ENCODE results near the gene SPEM3.

SPEM3 gene

GRCh38 chr17:7415784-7416183 is 12.9 kb upstream of the SPEM3 start:
- no peak for DNase-seq (ENCODE audit: low spot score)
- no peak for TF ChIP-seq CTCF (IDR thresholded peaks at IDR 0.05)
- H3K4me3 ChIP-seq, result no peak overlapping the region
- no peak overlapping the region for H3K27ac ChIP-seq

GRCh38 chr17:7416323-7416722 is 12.3 kb upstream of the SPEM3 start:
- Histone ChIP-seq H3K27ac (no peak overlapping the region), H3K4me3 (no peak overlapping the region)
- no peak for DNase-seq (ENCODE audit: low spot score)
- TF ChIP-seq CTCF (IDR thresholded peaks at IDR 0.05), result no peak

GRCh38 chr17:7417056-7417655 is 11.5 kb upstream of the SPEM3 start:
- H3K4me3 ChIP-seq, result no peak overlapping the region
- DNase-seq (ENCODE audit: low spot score), result no peak
- no peak for TF ChIP-seq CTCF (IDR thresholded peaks at IDR 0.05)
- no peak overlapping the region for H3K27ac ChIP-seq

GRCh38 chr17:7418472-7419152 is 10.0 kb upstream of the SPEM3 start:
- H3K27ac ChIP-seq, result no peak overlapping the region
- no peak for TF ChIP-seq CTCF (IDR thresholded peaks at IDR 0.05)
- H3K4me3 ChIP-seq, result no peak overlapping the region
- no peak for DNase-seq (ENCODE audit: low spot score)

GRCh38 chr17:7419819-7420610 is 8.6 kb upstream of the SPEM3 start, which contains the start of gene SPEM1:
SPEM1 (plus strand) TSS chr17:7420324; CDS start chr17:7420385, 61 bp downstream.
- Histone ChIP-seq H3K27ac (no peak within 1 kb of the TSS), H3K4me3 (no peak within 1 kb of the TSS)
- no peak for DNase-seq (ENCODE audit: low spot score)
- no peak for TF ChIP-seq CTCF (IDR thresholded peaks at IDR 0.05)

GRCh38 chr17:7421186-7421585 is 7.5 kb upstream of the SPEM3 start:
- Histone ChIP-seq H3K4me3 (no peak overlapping the region), H3K27ac (no peak overlapping the region)
- TF ChIP-seq CTCF (IDR thresholded peaks at IDR 0.05), result no peak
- no peak for DNase-seq (ENCODE audit: low spot score)

Data from coronary artery (tissue), 2 donors.